Stimulated activated CD8-positive, alpha-beta memory T cell treated with anti-CD3 and anti-CD28 coated beads, Interleukin-12 subunit alpha, Interleukin-12 subunit beta, amount 100 ng/mL, for 1 hour (primary cell): ENCODE data around the gene CDK3.
A peak's percentile ranks its signal among the peaks of the same experiment; 100 is the strongest.

ENCODE experiments used
- DNase-seq: peaks from one replicate; pipeline ENCODE4 v3.0.0-alpha.2; 2020; ENCODE audit warnings: low read depth

The CDK3 gene

DNA sequence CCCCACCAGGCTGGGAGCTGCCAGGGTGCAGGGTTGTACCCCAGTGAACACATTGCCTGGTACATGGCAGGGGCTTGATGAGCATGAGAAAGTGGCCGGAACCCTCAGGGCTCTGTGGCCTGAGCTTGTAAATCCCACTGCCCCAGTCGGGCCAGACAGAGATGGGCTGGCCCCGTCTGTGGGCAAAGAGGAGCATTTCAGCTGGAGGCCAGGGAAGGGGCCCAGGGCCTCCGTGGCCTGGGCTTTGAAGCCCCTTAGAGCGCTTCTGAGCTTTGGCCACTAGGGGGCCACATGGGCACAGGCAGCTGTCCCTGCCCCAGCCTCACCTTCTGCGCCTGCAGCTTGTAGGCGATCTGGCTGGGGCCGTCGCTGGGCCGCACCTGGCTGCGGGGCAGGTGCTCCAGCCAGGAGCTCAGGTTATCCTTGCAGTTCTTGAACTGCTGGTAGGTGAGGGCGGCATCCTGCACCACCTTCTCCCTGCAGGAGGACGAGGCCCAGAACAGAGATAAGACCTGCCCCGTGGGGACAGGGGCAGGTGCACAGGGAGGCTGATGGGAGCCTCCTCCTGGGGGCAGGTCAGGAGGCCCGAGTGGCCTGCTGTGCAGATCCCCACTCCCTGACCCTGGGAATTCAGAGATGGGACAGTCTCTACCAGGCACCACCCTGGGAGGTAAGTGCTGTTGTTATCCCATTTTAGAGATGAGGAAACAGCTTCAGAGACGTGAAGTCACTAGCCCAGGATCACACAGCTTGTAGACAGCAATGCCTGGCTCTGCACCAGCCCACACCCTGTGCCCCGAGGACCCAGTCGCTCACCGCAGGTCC, 13.7 kb downstream of the CDK3 start:
- DNase-seq = peak; percentile 60

DNA sequence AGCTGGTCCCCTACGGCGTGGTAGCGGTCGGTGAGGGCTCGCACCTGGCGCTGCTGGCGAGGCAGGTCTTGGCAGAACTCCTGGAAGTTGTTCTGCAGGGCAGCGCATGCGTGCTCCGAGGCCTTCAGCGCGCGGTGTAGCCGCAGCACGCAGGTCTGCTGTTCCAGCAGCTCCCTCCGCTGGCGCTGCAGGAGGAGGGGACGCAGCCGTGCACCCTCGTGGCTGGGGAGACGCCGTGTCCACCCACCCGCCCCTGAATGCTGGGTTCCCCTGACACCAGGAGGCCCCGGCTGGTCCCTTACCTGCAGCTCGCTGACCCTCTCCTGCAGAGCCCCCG, 14.2 kb downstream of the CDK3 start:
- DNase-seq = no peak

DNA sequence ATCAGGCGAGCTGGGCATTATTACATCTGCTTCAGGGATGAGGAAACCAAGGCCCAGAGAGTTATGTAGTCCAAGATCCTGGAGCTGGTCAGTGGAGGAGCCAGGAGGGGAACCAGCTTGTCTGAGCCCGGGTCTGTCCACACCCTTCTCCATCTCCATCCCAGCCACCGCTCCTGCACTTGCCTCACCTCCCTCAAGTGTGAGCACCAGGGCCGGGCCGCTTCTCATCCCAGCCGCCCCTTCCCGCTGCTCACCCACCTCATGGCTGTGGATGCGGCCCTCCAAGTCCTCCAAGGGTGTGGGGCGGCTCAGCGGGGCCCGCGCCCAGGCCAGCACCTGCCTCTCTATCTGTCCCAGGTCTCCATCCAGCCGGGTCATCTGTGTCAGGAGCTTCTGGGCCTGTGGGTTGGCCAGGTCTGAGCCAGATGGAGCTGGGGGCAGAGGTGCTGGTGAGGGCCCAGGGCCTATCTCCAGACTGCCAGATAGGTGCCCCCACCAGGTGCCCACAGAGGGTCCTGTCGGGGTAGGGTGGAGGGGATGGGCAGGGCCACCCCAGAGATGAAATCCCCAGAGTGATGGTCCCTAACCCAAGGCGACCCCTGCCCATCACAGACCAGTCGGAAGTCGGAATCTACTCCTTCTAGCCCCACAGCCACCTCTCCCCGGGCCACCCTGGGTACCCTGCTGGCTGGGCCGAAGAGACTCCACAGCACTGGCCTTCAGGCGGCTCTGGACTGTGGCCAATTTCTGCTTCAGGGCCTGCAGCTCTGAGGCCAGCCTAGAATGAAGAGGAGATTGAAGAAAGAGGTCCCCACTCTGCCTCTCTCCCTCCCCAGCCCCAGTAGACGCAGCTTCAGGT, 17.1 kb downstream of the CDK3 start:
- DNase-seq = no peak

DNA sequence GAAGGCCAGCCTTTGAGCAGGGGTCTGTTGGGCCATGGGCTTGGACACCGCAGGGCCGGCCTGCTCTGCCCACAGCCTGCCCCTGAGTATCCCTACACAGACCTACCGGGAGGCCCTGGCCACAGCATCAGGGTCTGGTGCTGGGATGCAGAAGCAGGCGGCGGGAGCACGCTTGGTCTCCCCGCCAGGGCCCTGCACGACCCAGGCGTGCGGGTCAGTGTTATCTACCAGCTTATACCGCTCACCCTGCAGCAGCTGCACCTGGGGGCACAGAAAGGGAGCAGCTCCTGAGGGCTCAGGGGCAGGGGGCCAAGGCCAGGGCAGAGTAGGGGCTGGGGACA, 17.7 kb downstream of the CDK3 start:
- no peak for DNase-seq

DNA sequence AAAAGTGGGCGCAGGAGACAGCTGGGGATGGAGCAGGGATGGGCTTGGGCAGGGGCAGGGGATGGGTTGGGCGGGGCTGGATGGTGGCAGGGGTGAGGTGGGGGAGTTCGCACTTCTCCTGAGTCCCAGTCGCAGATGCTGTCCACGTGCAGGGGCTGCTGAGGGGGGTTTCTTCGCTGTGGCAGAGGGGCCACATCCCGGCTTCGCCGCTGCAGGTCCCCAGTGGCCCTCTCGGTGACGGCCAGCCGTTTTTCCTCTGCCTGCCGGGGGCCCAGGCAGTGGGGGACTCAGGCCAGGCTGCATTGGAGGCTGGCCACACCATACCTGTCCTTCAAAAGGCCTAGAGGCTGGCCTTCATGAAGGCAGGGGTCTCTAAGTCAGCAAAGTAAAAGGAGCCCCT, 18.1 kb downstream of the CDK3 start:
- DNase-seq = no peak

DNA sequence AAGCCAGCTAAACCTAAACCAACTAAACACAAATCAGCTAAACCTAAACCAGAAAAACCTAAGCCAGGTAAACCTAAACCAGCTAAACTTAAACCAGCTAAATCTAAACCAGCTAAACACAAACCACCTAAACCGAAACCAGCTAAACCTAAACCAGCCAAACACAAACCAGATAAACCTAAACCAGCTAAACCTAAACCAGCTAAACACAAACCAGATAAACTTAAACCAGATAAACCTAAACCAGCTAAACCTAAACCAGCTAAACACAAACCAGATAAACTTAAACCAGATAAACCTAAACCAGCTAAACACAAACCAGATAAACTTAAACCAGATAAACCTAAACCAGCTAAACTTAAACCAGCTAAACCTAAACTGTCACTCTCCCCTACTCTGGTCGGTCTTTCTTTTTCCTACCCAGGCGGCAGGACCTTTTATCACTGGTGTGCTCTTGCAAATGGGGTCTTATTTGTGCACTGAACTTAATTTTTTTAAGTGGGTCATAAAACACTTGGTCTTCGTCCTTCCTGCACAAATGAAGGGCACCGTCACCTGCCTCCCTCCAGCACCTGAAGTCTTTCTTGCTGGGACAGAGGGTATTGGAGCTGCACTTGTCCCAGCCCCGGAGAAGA, 19.3 kb downstream of the CDK3 start:
- DNase-seq = no peak

DNA sequence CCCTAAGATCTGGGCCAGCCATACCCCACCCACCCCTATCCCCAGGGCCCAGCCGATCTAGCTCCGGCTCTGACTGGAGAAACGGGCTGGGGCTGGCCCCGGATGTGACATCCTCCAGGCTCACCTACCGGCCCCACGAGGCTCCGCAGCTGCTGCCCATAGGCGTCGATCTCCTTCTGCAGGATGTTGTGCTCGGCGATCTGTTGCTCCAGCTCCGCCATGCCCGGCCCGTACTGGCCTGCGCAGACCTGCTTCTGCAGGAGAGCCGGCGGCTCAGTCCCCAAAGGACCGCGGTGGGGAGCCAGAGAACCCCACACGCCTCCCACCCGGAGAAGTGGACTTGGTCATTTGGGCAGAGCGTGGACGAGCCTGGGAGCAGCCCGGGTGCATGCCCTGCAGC, 21.6 kb downstream of the CDK3 start:
- no peak for DNase-seq

DNA sequence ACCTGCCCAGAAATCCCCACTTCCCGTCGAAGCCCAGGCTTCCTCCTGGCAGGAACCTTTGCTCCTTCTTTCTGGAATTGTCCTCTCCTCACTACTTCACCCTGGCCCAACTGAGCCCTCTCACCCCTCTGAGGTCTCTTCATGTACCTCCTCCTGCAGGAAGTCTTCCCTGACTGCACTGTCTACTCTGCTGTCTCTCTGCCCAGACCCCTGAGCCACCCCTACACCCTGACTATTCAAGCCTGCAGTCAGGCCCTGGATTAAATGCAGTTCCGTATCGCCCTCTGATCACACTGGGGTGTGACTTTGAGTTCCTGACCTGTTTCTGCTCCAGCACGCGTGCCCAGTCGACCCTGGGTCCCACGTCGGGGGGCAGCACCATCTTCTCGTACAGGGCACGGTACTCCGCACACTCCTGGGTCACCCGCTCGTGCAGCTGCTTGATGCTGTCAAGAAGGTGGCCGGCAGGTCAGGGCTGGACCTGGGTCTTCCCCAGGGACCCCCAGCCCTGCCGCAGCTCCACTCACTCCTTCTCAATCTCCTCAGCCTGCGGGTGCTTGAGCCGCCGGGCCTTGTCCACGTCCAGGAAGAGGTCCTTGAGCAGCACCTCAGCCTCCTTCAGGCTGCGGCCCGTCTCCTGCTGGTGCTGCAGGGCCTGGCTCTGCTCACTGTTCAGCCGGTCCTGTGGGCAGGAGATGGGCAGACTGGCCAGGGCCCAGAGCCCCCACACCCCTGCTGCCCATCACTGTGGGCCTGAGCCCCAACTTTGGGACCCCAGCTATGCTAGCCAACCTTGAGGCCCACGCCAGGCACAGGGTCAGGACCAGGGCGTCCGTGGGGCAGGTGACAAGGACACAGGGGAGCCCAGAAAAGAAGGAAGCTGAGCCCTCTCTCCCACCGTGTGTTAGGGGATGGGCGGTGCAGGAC, 22.6 kb downstream of the CDK3 start:
- DNase-seq = no peak

DNA sequence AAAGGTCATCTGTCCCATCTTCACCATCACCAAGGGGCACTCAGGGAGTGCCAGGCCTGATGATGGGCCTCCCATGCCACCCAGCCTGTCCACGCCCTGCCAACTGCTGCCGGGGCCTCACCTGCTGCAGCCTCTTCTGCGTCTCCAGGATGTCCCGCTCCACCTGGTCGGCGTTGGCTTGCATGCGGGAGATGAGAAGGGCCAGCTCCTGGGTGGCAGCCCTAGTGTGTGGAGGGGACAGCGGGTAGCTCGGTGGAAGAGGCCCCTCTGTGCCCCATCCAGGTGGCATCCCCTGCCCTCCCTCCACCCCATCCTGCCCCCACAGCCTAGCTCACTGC, 23.2 kb downstream of the CDK3 start:
- DNase-seq = no peak

DNA sequence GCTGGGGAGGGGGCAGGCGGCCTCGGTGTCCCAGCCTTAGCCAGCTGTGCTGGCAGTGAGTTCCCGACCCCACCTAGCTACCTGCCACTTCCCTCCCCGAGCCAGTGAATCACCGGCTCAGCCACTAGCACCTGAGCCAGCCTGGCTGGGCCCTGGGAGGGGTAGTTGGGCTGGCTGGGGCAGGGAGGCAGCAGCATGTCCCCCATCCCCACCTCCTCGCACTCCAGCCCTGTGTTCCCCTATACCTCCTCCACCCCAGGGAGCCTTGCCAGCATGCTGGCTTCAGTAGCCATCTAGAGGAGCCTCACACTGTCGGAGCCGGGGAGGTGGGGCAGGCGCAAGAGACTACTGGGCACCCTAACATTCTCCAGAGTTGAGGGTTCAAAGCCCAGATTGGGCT, 23.7 kb downstream of the CDK3 start:
- DNase-seq = no peak

DNA sequence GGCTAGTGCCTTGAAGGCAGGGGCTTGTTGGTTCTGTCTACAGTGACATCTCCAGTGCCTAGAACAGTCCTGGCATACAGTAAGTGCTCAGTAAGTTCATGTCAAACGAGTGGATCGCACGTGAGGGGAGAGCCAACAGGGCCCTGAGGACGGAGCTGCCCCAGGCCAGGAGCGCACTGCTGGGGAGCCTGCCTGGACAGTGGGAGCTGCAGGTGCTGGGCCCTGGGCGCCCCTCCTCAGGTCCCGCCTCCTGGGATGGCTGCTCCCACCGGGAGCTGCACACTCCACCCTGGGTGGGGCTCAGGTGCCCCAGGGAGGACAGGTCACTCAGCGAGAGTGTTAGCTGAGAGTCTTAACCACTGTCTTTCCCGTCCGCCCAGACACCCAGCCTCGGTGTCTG, 24.6 kb downstream of the CDK3 start:
- DNase-seq = no peak

DNA sequence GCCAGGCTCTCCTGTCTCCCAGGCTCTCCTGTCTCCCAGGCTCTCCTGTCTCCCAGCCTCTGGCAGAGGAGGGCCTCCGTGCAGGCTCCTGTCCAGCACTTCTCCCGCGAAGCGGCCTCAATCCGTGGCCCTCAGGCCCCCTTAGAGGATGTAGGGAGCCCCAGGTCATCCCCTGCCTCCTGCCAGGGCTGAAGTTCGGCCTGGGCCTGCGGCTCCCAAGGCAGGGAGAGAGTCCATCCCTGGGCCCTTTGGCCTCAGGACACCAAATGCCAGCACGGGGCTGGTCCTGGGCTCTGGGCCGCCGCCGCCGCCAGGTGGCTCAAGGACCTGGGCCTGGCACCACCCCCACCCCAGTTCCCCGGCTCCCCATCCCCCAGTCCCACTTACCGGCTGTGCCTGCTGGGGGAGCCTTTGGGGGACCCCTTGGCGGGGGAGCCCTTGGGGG, 26.1 kb downstream of the CDK3 start:
- no peak for DNase-seq

DNA sequence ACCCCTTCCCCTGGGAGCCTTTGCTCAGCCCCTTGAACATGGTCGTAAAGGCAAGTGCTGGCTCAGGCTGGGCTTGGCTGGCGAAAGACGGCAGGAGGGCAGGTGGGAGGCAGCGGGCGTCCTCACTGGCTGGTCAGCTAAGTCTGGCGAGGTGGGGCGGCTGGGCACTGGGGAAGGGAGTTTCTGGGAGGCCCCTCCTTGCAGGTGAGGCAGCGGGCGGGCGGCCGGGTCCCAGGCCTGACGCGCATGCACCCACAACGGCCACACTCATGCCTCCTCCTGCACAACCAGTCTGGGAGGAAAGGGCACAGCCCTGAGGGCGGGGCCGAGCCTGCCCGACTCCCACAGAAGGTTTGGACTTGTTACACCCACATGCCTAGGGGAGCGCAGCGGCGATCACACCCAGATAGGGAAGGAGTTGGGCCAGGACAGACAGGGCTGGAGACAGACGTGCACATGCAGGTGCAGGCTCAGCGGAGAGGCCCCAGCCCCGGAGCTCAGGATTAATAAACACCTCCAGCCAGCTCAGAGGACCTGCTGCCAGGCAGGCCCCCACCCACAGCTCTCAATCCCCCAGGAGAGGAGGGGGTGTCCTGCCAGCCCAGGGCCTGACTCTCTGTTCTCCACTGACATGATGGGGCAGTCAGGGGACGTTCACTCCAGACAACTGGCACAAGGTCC, 26.6 kb downstream of the CDK3 start, which contains the start of gene EVPL:
EVPL (minus strand) TSS at position 148 of the 681 bp plus-strand sequence; CDS start at position 40, 108 bp downstream.
- no peak for DNase-seq

DNA sequence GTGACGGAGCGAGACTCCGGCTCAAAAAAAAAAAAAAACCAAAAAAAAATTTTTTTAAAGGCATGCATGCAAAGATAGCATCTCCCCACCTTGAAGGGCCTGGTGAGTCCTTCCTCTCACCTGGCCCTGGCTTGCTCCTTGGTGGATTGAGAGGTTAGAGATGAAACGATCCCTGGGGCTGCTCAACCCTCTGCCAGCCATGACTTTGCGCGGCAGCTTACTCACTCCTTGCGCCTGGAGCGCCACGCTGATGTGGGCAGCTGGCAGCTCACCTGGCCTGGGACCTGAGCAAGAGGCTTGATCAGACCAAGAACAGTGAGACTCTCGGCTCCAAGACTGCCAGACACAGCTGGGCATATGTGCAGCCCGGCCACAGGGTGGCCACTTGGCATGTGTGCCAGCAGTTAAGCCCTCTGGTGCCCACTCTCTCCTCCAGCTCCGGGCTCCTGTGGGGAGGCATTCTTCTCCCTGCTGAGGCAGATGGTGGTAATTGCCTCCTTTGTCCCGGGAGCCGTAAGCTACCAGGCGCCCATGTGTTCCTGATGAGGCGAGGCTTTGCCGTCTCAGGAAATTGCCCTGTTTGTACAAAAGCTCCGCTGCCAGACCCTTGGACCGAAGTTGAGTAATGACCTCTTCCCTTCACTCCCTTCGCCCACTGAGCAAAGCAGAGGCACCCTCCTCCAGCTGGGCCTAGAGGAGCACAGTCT, 31.6 kb downstream of the CDK3 start:
- no peak for DNase-seq

DNA sequence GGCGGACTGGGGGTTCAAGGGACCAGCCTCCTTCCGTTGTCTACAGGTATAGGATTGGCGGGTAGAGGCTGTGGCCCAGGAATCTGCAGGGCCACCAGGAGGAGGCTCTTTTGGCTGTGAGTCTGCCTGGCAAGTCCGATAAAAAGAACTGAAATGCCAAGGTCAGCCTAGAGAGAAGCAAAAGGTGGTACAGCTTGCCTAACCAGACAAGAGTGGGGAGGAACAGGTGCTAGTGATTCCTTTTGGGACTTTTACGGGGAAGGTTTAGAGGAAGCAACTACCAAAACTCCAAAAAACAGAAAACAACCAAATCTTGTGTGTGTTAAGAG, 32.1 kb downstream of the CDK3 start:
- no peak for DNase-seq

DNA sequence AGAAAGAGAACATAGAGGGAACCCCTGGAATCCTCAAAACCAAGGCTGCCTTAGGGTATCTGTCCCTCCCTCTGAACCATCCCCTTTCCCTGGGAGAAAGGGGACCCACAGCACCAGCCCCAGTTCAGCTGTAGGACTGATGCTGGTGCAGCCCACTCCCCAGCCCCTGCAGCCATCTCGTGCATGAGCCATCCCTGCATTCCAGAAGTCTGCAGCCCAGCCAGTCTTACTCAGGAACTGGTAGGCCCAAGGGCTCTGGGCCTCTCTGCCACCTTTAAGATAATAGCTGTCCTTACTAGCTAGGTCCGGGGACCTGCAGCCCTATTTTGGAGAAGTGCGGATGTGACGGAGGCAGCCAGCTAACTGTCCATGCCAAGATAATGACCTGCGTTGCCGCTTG, 32.5 kb downstream of the CDK3 start:
- no peak for DNase-seq

DNA sequence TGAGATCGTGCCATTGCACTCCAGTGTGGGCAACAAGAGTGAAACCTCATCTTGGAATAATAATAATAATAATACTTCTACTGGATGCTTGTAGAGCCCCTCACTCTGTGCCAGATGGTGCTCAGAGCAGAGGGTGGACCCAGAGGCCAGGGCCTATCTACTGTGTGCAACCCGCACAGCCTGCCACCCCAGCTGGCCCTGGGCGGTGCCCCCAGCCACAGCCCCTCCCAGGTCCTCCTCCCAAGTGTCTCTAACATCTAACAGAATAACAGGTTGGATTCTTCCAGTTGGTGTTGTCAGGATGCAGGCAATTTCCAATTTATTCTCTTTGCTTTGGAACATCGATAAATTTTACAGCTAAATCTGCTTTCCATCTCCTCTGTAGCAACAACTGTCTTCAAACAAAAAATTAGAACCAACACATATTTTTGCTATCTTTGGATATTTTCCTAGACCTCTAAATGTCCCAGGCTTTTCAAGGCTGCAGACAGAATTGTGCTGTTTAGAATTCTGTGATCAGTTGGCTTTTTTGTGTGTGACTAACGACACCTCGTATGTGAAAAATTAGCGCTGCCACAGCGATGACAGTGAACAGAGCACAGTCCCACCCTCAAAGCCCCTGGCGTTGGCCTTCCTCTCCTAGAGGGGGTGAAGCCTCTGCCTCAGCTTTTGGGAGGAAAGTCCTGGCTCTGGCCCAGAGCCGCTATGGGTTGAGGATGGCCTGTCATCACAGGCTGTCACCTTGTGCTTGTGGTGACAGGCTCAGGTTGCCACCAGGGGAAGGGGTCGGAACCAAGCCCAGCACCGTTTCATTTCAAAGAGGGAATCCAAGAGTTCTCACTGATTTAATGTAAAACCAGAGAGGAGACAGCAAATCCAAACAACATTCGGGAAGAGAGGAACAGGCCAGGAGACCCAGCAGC, 34.0 kb downstream of the CDK3 start:
- DNase-seq = no peak

DNA sequence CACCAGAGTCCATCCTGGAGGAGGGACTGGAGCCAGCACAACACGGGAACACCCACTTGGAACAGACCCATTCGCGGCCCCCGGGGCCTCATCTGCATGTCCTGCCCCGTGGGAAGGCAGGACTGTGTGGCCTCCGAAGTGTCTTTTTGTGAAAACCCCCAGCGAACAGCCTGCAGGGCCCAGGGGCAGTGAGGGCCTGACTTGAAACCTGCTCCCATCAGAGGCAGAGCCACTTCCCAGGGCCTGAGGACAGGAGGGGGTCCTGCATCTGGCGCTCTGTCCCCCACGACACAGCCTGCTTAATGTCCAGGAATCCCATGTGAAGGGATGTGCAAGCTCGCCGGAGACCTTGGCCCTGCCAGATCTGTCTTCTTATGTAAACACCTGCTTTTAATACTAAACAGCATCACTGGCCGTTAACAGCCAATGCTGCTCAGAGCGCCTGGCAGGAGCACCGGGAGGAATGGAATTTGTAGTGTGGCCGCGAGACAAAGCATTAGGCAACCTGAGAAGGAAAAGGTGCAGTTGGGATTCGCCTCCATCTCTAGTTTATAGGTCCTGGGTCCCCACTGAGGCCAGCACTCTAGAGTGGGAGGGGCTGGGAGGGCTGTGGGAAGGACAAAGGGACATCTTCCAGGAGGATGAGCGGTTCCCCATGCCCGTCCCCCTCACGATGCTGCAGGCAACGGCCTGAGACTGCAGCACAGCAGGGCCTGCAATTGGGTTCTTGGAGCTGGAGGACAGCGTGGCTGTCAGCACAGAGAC, 36.0 kb downstream of the CDK3 start:
- DNase-seq = no peak

DNA sequence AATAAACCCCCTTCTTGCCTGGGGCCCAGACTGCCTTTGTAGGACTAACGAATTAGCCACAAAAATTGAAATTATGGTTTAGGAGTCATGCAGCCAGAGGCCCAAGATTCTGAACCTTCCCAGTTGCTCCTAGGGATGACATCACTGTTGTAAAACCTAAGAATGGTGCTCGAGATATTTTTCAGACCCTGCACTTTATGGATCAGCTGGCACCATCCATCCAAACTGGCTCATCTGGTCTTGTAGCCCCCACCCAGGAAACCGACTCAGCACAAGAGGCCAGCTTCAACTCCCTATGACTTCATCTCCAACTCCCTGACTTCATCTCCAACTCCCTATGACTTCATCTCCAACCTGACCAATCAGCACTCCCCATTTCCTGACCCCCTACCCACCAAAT, 37.4 kb downstream of the CDK3 start:
- DNase-seq = no peak
